Measurements from ENCODE around the gene VPS51. TPM values are rescaled to one million over a fixed set of nuclear protein-coding genes. Genes with fewer than 3 reads are reported as not detected.
A peak's percentile ranks its signal among the peaks of the same experiment; 100 is the strongest.

VPS51 gene
- total RNA-seq, 1 experiment from 2014 or later = 59.6 TPM

- H3K4me3 ChIP-seq = no peak overlapping the region
- no peaks in the 10 kb centered on the region for H3K9me3 ChIP-seq (replicated peaks)
- H3K36me3 ChIP-seq = no peaks in the 10 kb centered on the region
- DNase-seq = no peak
- no peak overlapping the region for H3K27ac ChIP-seq
- H3K4me1 ChIP-seq = peaks cover 2% of the 10 kb centered on the region; the same call in 1 of the 2 replicates
- no peaks in the 10 kb centered on the region for H3K27me3 ChIP-seq
Measured at GRCh38 chr11:65108469-65109123, 12.6 kb downstream of the VPS51 start.

- no peak overlapping the region for H3K27ac ChIP-seq
- no peak for DNase-seq
- no peaks in the 10 kb centered on the region for H3K27me3 ChIP-seq
- H3K4me3 ChIP-seq = no peak overlapping the region
- H3K9me3 ChIP-seq (replicated peaks) = no peaks in the 10 kb centered on the region
- no peaks in the 10 kb centered on the region for H3K36me3 ChIP-seq
- peaks cover 2% of the 10 kb centered on the region; the same call in 1 of the 2 replicates for H3K4me1 ChIP-seq
Measured at GRCh38 chr11:65109231-65110198, 13.5 kb downstream of the VPS51 start.

GRCh38 chr11:65110354-65110861 is 14.4 kb downstream of the VPS51 start:
- H3K4me3 ChIP-seq = no peak overlapping the region
- peak; percentile 80 to 89 for DNase-seq
- H3K36me3 ChIP-seq = no peaks in the 10 kb centered on the region
- H3K4me1 ChIP-seq = peaks cover 2% of the 10 kb centered on the region; the same call in 1 of the 2 replicates
- H3K9me3 ChIP-seq (replicated peaks) = no peaks in the 10 kb centered on the region
- H3K27me3 ChIP-seq = no peaks in the 10 kb centered on the region
- H3K27ac ChIP-seq = no peak overlapping the region

- H3K36me3 ChIP-seq = no peaks in the 10 kb centered on the region
- H3K4me1 ChIP-seq = peaks cover 2% of the 10 kb centered on the region; the same call in 1 of the 2 replicates
- DNase-seq = no peak
- H3K9me3 ChIP-seq (replicated peaks) = no peaks in the 10 kb centered on the region
- no peak overlapping the region for H3K27ac ChIP-seq
- H3K4me3 ChIP-seq = no peak overlapping the region
- no peaks in the 10 kb centered on the region for H3K27me3 ChIP-seq
Measured at GRCh38 chr11:65111159-65111743, 15.2 kb downstream of the VPS51 start.

GRCh38 chr11:65111744-65112545 is 15.9 kb downstream of the VPS51 start, which contains the start of gene TM7SF2:
Gene TM7SF2, plus strand, starts transcription at chr11:65111872. Its CDS starts 144 bp downstream, at chr11:65112016.
- Histone ChIP-seq H3K36me3 (no peaks in the 10 kb centered on the region), H3K9me3 (replicated peaks) (no peaks in the 10 kb centered on the region), H3K27me3 (no peaks in the 10 kb centered on the region), H3K4me3 (peak within 1 kb of the TSS; percentile 21), H3K4me1 (peaks cover 5% of the 10 kb centered on the region; the same call in 1 of the 2 replicates), H3K27ac (no peak within 1 kb of the TSS)
- peak; percentile 88 to 89 for DNase-seq

GRCh38 chr11:65112546-65113360 is 16.7 kb downstream of the VPS51 start:
- Histone ChIP-seq H3K4me3 (no peak overlapping the region; the same call in 1 of the 2 replicates), H3K4me1 (peaks cover 5% of the 10 kb centered on the region; the same call in 1 of the 2 replicates), H3K9me3 (replicated peaks) (no peaks in the 10 kb centered on the region), H3K27me3 (no peaks in the 10 kb centered on the region), H3K36me3 (no peaks in the 10 kb centered on the region), H3K27ac (no peak overlapping the region)
- DNase-seq = no peak

- H3K9me3 ChIP-seq (replicated peaks) = no peaks in the 10 kb centered on the region
- H3K36me3 ChIP-seq = peaks cover 3% of the 10 kb centered on the region
- peaks cover 5% of the 10 kb centered on the region; the same call in 1 of the 2 replicates for H3K4me1 ChIP-seq
- no peak overlapping the region for H3K4me3 ChIP-seq
- H3K27me3 ChIP-seq = no peaks in the 10 kb centered on the region
- H3K27ac ChIP-seq = no peak overlapping the region
- no peak for DNase-seq
Measured at GRCh38 chr11:65113361-65113756, 17.3 kb downstream of the VPS51 start.

GRCh38 chr11:65113839-65114238 is 17.8 kb downstream of the VPS51 start:
- Histone ChIP-seq H3K36me3 (peaks cover 3% of the 10 kb centered on the region), H3K27me3 (no peaks in the 10 kb centered on the region), H3K27ac (no peak overlapping the region), H3K4me1 (peaks cover 5% of the 10 kb centered on the region; the same call in 1 of the 2 replicates), H3K4me3 (no peak overlapping the region), H3K9me3 (replicated peaks) (no peaks in the 10 kb centered on the region)
- DNase-seq = no peak

GRCh38 chr11:65114538-65115171 is 18.6 kb downstream of the VPS51 start:
- no peaks in the 10 kb centered on the region for H3K27me3 ChIP-seq
- no peak for DNase-seq
- peaks cover 5% of the 10 kb centered on the region; the same call in 1 of the 2 replicates for H3K4me1 ChIP-seq
- no peak overlapping the region for H3K27ac ChIP-seq
- H3K36me3 ChIP-seq = peaks cover 7% of the 10 kb centered on the region
- no peak overlapping the region for H3K4me3 ChIP-seq
- H3K9me3 ChIP-seq (replicated peaks) = no peaks in the 10 kb centered on the region

GRCh38 chr11:65115361-65116082 is 19.5 kb downstream of the VPS51 start:
- peaks cover 5% of the 10 kb centered on the region; the same call in 1 of the 2 replicates for H3K4me1 ChIP-seq
- DNase-seq = no peak
- no peak overlapping the region for H3K4me3 ChIP-seq
- peaks cover 14% of the 10 kb centered on the region for H3K36me3 ChIP-seq
- no peaks in the 10 kb centered on the region for H3K27me3 ChIP-seq
- no peaks in the 10 kb centered on the region for H3K9me3 ChIP-seq (replicated peaks)
- H3K27ac ChIP-seq = no peak overlapping the region

- Histone ChIP-seq H3K27ac (peak overlapping the region; percentile 44), H3K36me3 (peaks cover 20% of the 10 kb centered on the region), H3K9me3 (replicated peaks) (no peaks in the 10 kb centered on the region), H3K4me3 (peak overlapping the region; percentile 73), H3K27me3 (no peaks in the 10 kb centered on the region), H3K4me1 (peaks cover 5% of the 10 kb centered on the region; the same call in 1 of the 2 replicates)
- DNase-seq = no peak
Measured at GRCh38 chr11:65116370-65117205, 20.6 kb downstream of the VPS51 start.
